Astrocyte (in vitro differentiated cells and primary cell): ENCODE measurements around the gene JAKMIP1.

Experiments
- CTCF ChIP-seq: IDR thresholded peaks from 2 replicates; pipeline ENCODE4 v1.5.1; 2011; ENCODE audit warnings: low read depth, mild to moderate bottlenecking, inconsistent platforms, low read length, moderate library complexity; ENCODE audit not compliant: insufficient read depth
- EZH2 ChIP-seq: IDR thresholded peaks from 2 replicates; pipeline ENCODE4 v1.6.1; 2012; ENCODE audit warnings: mild to moderate bottlenecking, low read length, inconsistent platforms; ENCODE audit not compliant: insufficient read depth

DNA sequence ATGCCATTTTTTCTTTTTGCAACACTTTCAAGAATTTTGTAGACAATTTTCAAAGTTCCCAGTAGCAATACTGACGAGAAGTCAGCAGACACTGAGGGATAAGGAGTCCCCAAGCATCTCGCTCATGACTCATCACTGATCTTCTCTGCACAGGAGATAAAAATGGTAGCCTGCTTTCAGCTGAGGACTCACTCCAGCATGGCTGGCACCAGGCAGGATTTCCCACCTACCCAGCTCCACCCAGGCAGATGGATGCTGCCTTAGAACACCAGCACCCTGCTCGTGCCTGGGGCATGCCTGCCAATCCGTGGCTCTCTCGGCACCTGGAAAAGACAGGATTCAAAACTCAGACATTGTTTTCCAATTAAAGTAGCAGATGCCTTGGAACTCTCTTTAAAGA lies 24.9 kb downstream of the JAKMIP1 start:
- TF ChIP-seq CTCF: no peak
- no peak for TF ChIP-seq EZH2
